T-helper 22 cell (primary cell): ENCODE data around the gene OLIG2.

Experiments
- DNase-seq: peaks from one replicate; pipeline ENCODE4 v3.0.0-alpha.2; 2020; ENCODE audit warnings: low read depth

The OLIG2 gene

DNA sequence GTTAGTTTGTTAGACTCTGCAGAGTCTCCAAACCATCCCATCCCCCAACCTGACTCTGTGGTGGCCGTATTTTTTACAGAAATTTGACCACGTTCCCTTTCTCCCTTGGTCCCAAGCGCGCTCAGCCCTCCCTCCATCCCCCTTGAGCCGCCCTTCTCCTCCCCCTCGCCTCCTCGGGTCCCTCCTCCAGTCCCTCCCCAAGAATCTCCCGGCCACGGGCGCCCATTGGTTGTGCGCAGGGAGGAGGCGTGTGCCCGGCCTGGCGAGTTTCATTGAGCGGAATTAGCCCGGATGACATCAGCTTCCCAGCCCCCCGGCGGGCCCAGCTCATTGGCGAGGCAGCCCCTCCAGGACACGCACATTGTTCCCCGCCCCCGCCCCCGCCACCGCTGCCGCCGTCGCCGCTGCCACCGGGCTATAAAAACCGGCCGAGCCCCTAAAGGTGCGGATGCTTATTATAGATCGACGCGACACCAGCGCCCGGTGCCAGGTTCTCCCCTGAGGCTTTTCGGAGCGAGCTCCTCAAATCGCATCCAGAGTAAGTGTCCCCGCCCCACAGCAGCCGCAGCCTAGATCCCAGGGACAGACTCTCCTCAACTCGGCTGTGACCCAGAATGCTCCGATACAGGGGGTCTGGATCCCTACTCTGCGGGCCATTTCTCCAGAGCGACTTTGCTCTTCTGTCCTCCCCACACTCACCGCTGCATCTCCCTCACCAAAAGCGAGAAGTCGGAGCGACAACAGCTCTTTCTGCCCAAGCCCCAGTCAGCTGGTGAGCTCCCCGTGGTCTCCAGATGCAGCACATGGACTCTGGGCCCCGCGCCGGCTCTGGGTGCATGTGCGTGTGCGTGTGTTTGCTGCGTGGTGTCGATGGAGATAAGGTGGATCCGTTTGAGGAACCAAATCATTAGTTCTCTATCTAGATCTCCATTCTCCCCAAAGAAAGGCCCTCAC lies at the start of gene OLIG2:
TSS of gene OLIG2 (plus strand) at position 447 of the 954 bp plus-strand sequence. CDS start 928 bp downstream, outside the sequence.
- DNase-seq, result no peak

- no peak for DNase-seq
These were observed 48.9 kb upstream of the OLIG2 start for GRCh38 chr21:32976791-32977190.

DNA sequence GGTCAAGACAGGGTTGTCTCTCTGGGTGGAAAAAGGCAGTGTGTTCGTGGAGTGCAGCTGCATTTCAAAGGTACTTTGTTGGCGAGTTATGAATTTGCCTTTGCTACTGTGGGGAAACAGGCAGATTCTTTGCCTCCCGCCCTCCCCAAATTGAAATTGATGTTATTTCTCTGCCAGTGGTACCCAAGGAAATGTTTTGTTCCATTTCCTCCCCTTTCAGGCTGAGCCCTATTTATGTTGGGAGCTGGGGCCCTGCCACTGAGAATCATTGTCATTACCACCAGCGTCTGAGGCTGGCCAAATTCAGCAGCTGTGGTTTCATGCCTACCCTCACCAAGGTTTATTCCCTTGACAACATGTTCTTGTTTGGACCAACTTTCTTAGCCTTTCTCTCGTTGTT lies 48.5 kb upstream of the OLIG2 start:
- no peak for DNase-seq

DNA sequence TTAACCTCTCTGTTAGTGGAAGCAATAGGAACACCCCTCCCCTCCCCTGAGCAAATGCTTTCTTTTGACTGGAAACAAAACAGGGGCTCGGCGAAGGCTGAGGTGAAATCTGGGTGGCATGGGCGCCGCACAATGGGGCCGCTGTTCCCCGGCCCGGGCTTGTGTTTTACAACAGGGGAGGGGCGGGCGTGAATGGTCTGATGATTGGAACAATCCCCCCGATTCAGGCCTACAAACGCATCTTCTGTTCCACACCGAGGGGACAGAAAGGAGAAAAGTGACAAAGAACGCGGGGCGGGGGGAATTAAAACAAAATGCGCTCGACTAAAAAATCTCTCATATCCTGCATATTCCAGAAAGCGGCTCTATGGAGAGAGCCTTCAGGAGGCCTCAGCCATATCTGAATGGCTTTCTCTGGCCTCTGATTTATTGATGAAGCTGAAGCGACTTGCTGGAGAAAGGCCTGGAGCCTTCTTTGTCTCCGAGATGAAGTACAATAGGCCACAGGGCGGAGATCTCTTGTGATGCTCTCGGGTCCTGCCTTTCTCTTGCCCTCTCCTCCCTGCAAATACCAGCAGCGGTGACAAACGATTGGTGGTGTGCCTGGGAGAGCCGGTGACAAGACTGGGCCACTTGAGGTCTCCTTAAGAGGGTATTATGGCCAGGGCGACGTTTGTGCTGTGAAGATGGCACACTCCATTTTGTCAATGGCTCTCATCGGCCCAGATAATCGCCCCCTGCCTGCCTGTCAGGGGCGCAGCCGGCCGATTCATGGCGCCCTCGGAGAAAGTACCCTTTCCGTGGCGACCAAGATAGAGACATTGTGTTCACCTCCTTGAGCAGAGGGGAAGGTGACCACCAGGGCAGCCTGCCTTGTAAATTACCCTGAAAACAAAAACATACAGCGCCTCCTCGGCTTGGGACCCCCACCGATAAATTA lies 47.1 kb upstream of the OLIG2 start:
- DNase-seq, result no peak

DNA sequence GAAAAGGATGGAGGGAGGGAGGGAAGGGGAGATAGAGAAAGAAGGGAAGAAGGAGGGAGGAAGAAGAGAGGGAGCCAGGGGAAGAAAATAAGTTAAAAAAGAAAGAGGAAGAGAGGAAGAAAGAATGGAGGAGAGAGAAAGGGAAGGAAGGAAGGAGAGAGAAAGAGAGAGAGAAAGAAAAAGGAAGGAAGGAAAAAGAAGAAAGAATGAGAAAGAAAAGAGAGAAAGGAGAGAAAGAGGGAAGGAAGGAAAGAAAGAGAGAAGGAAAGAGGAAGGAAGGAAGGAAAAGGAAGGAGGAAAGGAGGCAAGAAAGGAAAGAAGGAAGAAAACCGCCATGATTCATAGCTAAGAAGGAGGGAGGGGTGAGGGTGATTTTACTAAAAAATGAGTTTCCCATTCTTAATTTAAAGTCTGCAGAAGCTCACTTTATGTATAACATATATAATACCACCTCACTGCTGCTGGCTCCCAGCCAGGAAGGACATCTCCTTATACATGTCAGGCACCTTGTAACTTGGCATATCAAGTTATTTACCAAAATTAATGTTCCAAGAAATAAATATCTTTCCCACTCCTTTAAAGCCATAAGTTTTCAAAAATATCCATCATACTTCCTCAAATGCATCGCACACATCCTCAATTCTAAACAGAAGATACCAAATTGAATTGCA lies 46.0 kb upstream of the OLIG2 start:
- no peak for DNase-seq

DNA sequence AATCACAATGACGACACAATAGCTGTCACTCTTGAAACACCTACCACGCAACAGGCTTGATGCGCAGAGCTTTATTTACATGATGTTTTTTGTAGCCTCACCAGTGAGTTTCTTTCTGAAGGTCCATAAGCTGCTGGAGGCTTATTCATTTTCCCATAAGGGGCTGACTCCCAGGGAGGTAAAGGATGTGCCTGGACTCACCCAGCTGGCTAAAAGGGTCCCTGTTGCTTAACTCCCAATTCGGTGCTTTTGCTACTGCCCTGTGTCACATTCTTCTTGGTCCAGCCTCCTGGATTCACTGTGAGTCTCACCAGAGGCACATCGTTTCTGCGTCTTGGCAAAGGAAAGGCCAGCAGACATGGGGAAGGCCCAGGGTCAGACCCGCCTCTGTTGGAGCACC lies 44.6 kb upstream of the OLIG2 start:
- DNase-seq, result no peak

- no peak for DNase-seq
These were observed 35.1 kb upstream of the OLIG2 start for GRCh38 chr21:32990666-32991065.

- no peak for DNase-seq
These were observed 34.4 kb upstream of the OLIG2 start for GRCh38 chr21:32991361-32991760.

DNA sequence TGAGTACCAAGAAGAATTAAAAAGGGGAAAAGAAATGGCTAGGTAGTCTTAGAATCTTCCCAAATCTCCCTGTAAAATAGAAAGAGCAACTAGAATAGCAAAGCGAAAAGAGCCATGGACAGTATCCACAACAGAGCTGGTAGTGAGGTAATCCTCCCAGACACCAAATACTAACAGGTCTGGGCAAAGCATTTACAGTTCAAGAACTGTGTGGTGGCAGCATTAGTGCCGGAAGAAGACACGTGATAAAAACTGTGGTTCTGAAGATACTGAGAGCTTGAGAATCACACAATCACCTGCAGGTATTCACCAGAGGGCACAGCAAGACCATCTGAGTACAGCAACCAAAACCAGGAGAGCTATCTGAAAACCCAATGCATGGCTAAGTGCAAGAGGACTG lies 31.8 kb upstream of the OLIG2 start:
- DNase-seq, result no peak

DNA sequence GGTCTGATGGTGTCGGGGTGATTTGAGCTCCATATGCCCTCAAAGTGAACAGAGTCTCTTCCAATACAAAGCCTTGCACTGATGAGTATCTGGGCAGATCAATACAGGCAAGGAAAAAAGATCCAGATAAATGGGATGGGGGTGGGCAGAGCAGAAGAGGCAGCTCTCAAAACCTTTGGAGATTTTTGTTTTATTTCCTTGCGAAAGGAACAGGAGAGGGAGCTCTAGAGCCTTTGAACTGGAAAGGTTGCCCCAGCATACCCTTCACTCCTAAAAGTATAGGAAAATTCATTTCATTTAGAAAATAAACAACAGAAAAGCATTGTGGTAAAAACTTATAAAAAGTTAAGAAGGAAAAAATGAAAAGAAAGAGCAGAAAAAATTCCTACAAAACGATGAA lies 31.4 kb upstream of the OLIG2 start:
- DNase-seq, result no peak

GRCh38 chr21:33007747-33008146 lies 18.0 kb upstream of the OLIG2 start:
- no peak for DNase-seq

GRCh38 chr21:33008333-33009051 lies 17.2 kb upstream of the OLIG2 start:
- no peak for DNase-seq

GRCh38 chr21:33010931-33011330 lies 14.8 kb upstream of the OLIG2 start:
- no peak for DNase-seq

DNA sequence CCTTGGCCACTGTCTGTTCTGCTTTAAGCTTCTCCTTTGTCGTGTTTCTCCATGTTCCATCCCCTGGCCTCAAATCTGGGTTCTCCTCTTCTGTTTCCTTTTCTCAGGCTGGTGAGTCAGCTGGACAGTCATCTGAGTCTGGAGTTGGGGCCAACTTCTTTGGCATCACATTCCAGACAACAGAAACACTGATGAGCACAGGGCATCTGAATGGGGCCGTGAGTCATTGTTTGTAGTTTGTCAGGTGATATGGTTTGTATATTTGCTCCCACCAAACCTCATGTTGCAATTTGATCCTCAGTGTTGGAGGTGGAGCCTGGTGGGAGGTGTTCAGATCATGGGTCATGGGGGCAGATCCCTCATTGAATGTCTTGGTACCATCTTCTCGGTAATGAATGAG lies 14.3 kb upstream of the OLIG2 start:
- DNase-seq, result no peak

DNA sequence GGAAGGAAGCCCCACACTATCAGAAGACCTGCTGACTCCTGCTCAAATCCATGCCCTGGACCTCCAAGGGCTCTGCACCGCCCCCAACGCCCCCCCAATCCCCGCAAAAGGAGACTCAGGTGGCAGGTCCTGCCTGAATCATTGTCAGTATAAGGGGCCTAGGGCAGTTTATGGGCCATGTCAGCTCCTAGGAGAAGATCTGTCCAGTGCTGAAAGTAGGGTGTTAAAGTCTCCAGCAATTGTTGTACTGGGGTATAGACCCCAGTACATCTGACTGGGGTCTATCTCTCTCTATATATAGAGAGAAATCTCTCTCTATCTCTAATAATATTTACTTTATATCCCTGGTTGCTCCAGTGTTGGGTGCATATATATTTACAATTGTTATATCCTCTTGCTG lies 12.1 kb upstream of the OLIG2 start:
- DNase-seq, result no peak

DNA sequence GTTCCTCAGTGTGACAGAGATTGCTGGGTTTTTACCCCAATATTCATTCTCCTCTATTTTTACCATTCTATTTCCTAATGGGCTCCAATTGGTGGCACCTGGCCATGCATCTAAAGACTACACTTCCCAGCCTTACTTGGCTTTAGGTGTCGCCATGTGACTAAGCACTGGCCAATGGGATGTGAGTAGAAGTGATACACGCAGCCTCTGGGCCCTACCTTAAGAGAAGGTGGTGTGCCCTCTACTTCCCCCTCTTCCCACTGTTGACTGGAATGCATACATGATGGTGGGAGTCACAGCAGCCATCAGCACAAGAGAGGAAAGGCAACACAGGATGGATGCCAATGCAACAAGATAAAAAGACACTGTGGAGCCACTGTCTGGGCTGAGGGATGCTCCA lies 11.4 kb upstream of the OLIG2 start:
- no peak for DNase-seq

DNA sequence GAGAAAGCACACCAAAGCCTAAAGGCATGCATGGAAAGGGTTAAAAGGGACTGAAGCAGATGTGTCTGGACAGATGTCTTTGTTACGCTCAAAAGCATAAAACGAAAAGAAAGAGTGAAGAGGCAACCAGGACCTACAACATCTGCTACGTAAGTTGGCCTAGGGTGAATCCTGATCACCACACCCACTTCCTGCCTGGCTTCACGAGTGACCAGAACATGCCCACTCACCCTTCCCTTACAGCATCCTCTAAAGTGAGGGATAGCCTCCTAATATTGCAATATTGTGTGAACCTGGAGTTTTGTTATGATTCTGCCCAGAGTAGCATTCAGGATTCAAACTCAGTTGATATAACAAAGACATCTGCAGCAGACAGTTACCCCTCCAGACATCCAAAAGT lies 10.6 kb upstream of the OLIG2 start:
- no peak for DNase-seq

DNA sequence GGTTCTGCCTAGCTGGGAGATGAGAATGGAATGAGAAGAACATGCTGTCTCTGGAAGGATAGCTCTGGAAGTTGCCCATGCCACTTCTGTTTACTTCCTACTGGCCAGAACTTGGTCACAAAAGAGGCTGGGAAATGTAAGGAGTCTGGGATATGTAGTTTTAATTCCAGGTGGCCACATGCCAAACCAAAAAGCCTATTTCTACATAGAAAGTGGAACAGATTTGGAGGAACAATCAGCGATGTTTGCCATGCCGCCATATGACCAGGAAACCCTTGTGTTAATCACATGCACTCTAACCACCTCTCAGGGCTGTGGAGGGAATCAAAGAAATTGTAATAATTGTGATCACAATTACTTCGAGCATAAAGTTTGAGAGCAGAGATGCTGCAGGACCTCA lies 10.0 kb upstream of the OLIG2 start:
- no peak for DNase-seq

- no peak for DNase-seq
These were observed 6.8 kb upstream of the OLIG2 start for GRCh38 chr21:33018707-33019465.

- no peak for DNase-seq
These were observed 6.2 kb upstream of the OLIG2 start for GRCh38 chr21:33019516-33019884.
